Measurements from ENCODE around the gene TMEM53. TPM values are rescaled to one million over a fixed set of nuclear protein-coding genes. Genes with fewer than 3 reads are reported as not detected.

Gene TMEM53
- polyA plus RNA-seq, 1 of the 3 experiments (the other 2 are of a cell fraction), result 14.9 TPM

- no peaks in the 10 kb centered on the region for H4K20me1 ChIP-seq (ENCODE audit: insufficient read depth)
- 83% methylated on average over 3 of the region's 3 CpGs for WGBS (ENCODE audit: low lambda C conversion rate)
- no peaks in the 10 kb centered on the region for H3K9me2 ChIP-seq
- no peak for DNase-seq
- H3F3A ChIP-seq (replicated peaks; ENCODE audit: insufficient read depth), result no peaks in the 10 kb centered on the region
- no peak overlapping the region for H3K4me3 ChIP-seq (ENCODE audit: low read depth in 2 of 2, low read length in 1 of 2)
- TF ChIP-seq RCOR1 (IDR thresholded peaks at IDR 0.05; ENCODE audit: low read length) (no peak), RFX5 (IDR thresholded peaks at IDR 0.05; ENCODE audit: low read length) (no peak), PBX3 (IDR thresholded peaks at IDR 0.05) (no peak), POLR2AphosphoS5 (IDR thresholded peaks at IDR 0.05; ENCODE audit: low read depth, low read length) (no peak), TCF12 (IDR thresholded peaks at IDR 0.05) (no peak), NFIC (IDR thresholded peaks at IDR 0.05; ENCODE audit: borderline replicate concordance) (no peak)
- no peak overlapping the region for H2AFZ ChIP-seq (ENCODE audit: low read depth)
- no peaks in the 10 kb centered on the region for H3K9me3 ChIP-seq
- H3K27ac ChIP-seq (ENCODE audit: low read depth in 2 of 2, low read length in 1 of 2), result no peak overlapping the region
- no peaks in the 10 kb centered on the region for H3K79me2 ChIP-seq (ENCODE audit: insufficient read depth)
- H3K36me3 ChIP-seq (replicated peaks in 1 of 2; ENCODE audit: control insufficient read depth in 1 of 2, insufficient read depth in 2 of 2, low read length in 1 of 2), result peaks cover 7 to 81% of the 10 kb centered on the region in 2 experiments
- H3K4me1 ChIP-seq (ENCODE audit: control insufficient read depth in 1 of 2, insufficient read depth in 2 of 2, low read depth in 1 of 2, low read length in 1 of 2), result peaks cover 0 to 31% of the 10 kb centered on the region in 2 experiments; a peak in 1 of 4 replicates
- H3K9ac ChIP-seq, result no peak overlapping the region
- ChIA-PET CTCF (interaction anchor here (0.7 to 15.4 kb wide), 4 partner anchors 7 to 48 kb away, joined by 3 to 163 read pairs (median 7); no protein-coding TSS in a partner anchor), POLR2A (interaction anchor here (1.0 to 4.0 kb wide), 3 partner anchors 9 to 11 kb away, joined by 3 to 49 read pairs (median 7); no protein-coding TSS in a partner anchor)
- H3K4me2 ChIP-seq, result no peak overlapping the region
- H3K27me3 ChIP-seq (ENCODE audit: insufficient read depth), result no peaks in the 10 kb centered on the region
Measured at GRCh38 chr1:44642925-44643324, 31.4 kb downstream of the TMEM53 start.

- no peaks in the 10 kb centered on the region for H3K9me3 ChIP-seq
- H3K36me3 ChIP-seq (replicated peaks in 1 of 2; ENCODE audit: control insufficient read depth in 1 of 2, insufficient read depth in 2 of 2, low read length in 1 of 2), result peaks cover 7 to 84% of the 10 kb centered on the region in 2 experiments
- H4K20me1 ChIP-seq (ENCODE audit: insufficient read depth), result no peaks in the 10 kb centered on the region
- H3K79me2 ChIP-seq (ENCODE audit: insufficient read depth), result no peaks in the 10 kb centered on the region
- 95% methylated on average over 2 of the region's 2 CpGs for WGBS (ENCODE audit: low lambda C conversion rate)
- no peak for DNase-seq
- H2AFZ ChIP-seq (ENCODE audit: low read depth), result no peak overlapping the region
- ChIA-PET POLR2A (interaction anchor here (1.0 to 4.0 kb wide), 3 partner anchors 9 to 10 kb away, joined by 3 to 49 read pairs (median 7); no protein-coding TSS in a partner anchor), CTCF (interaction anchor here (0.7 to 15.4 kb wide), 9 partner anchors 8 to 637 kb away, joined by 3 to 163 read pairs (median 4); no protein-coding TSS in a partner anchor)
- H3K4me1 ChIP-seq (ENCODE audit: control insufficient read depth in 1 of 2, insufficient read depth in 2 of 2, low read depth in 1 of 2, low read length in 1 of 2), result peaks cover 0 to 34% of the 10 kb centered on the region in 2 experiments; a peak in 1 of 4 replicates
- H3K27ac ChIP-seq (ENCODE audit: low read depth in 2 of 2, low read length in 1 of 2), result peak overlapping the region in 1 of 2 experiments; percentile 14; a peak in 1 of 4 replicates
- H3F3A ChIP-seq (replicated peaks; ENCODE audit: insufficient read depth), result no peaks in the 10 kb centered on the region
- TF ChIP-seq USF2 (IDR thresholded peaks at IDR 0.05; ENCODE audit: borderline replicate concordance, low read depth, low read length) (no peak), RFX5 (IDR thresholded peaks at IDR 0.05; ENCODE audit: low read length) (no peak), YY1 (IDR thresholded peaks at IDR 0.05; ENCODE audit: low read depth) (no peak), FOXM1 (IDR thresholded peaks at IDR 0.05; ENCODE audit: low read depth) (no peak), ELF1 (IDR thresholded peaks at IDR 0.05) (no peak), FOXJ3 (CRISPR knock-in tag; IDR thresholded peaks at IDR 0.05) (no peak), GATA2 (CRISPR knock-in tag; IDR thresholded peaks at IDR 0.05) (no peak), NFIC (IDR thresholded peaks at IDR 0.05; ENCODE audit: borderline replicate concordance) (no peak), TAF1 (IDR thresholded peaks at IDR 0.05; ENCODE audit: borderline replicate concordance, low read depth, low read length) (no peak), PBX3 (IDR thresholded peaks at IDR 0.05) (no peak), MEF2A (IDR thresholded peaks at IDR 0.05; ENCODE audit: borderline replicate concordance, low read depth) (no peak), RXRA (IDR thresholded peaks at IDR 0.05; ENCODE audit: borderline replicate concordance, low read depth) (no peak), TCF12 (IDR thresholded peaks at IDR 0.05) (no peak), JUND (IDR thresholded peaks at IDR 0.05) (no peak), ZBTB33 (IDR thresholded peaks at IDR 0.05; ENCODE audit: borderline replicate concordance, low read depth) (no peak), NRF1 (IDR thresholded peaks at IDR 0.05; ENCODE audit: low read depth, low read length) (no peak)
- TF ChIP-seq, protein P1, sequence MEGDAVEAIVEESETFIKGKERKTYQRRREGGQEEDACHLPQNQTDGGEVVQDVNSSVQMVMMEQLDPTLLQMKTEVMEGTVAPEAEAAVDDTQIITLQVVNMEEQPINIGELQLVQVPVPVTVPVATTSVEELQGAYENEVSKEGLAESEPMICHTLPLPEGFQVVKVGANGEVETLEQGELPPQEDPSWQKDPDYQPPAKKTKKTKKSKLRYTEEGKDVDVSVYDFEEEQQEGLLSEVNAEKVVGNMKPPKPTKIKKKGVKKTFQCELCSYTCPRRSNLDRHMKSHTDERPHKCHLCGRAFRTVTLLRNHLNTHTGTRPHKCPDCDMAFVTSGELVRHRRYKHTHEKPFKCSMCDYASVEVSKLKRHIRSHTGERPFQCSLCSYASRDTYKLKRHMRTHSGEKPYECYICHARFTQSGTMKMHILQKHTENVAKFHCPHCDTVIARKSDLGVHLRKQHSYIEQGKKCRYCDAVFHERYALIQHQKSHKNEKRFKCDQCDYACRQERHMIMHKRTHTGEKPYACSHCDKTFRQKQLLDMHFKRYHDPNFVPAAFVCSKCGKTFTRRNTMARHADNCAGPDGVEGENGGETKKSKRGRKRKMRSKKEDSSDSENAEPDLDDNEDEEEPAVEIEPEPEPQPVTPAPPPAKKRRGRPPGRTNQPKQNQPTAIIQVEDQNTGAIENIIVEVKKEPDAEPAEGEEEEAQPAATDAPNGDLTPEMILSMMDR (IDR thresholded peaks at IDR 0.05), result no peak
- TF ChIP-seq, protein P2, sequence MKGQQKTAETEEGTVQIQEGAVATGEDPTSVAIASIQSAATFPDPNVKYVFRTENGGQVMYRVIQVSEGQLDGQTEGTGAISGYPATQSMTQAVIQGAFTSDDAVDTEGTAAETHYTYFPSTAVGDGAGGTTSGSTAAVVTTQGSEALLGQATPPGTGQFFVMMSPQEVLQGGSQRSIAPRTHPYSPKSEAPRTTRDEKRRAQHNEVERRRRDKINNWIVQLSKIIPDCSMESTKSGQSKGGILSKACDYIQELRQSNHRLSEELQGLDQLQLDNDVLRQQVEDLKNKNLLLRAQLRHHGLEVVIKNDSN (IDR thresholded peaks at IDR 0.05; ENCODE audit: borderline replicate concordance, low read depth), result no peak
- no peaks in the 10 kb centered on the region for H3K27me3 ChIP-seq (ENCODE audit: insufficient read depth)
- no peak overlapping the region for H3K9ac ChIP-seq
- H3K4me3 ChIP-seq (ENCODE audit: low read depth in 2 of 2, low read length in 1 of 2), result no peak overlapping the region
- no peaks in the 10 kb centered on the region for H3K9me2 ChIP-seq
- no peak overlapping the region for H3K4me2 ChIP-seq
Measured at GRCh38 chr1:44642255-44642654, 32.0 kb downstream of the TMEM53 start.
